ENCODE results near the gene CACYBP. TPM values are rescaled to one million over a fixed set of nuclear protein-coding genes. Genes with fewer than 3 reads are reported as not detected.
A peak's percentile ranks its signal among the peaks of the same experiment; 100 is the strongest.

CACYBP gene
- total and polyA plus RNA-seq, 2 of the 13 experiments (the other 11 are each of a cell fraction or from before 2014, with no cell fraction given), result 18.4 to 183 TPM

DNA sequence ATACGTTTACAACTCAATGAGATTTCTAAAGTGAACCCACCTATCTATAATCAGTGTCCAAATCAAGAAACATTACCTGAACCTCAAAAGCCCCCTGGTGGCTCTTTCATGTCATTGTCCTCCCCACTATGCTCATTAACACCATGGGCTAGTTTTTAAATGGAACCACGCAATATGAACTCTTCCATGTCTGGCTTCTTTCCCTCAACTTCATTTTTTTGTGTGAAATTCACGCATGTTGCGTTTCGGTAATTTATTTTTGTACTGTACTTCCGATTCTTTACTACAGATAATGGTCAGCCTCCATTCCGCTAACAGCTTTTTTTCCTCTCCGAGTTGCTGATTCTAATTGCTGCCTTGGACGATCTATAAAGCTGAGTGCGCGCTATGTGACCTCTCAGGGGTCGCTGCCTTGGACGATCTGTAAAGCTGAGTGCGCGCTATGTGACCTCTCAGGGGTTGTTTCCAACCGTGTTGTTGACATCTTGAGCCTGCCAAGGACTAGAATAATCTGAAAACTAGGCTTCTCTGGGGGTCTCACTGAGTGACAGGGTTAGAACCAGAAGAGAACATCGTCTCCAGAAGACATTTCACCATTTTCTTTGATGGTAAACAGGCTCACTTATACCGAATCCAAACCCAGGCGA is 1.1 kb upstream of the CACYBP start (continued):
- TF ChIP-seq KLF16 (CRISPR knock-in tag; IDR thresholded peaks at IDR 0.05) (no peak), TOE1 (CRISPR knock-in tag; IDR thresholded peaks at IDR 0.05) (no peak), KAT2B (IDR thresholded peaks at IDR 0.05; ENCODE audit: borderline replicate concordance, low read depth, low read length) (no peak), ZNF615 (CRISPR knock-in tag; IDR thresholded peaks at IDR 0.05; ENCODE audit: borderline replicate concordance) (no peak), CCDC6 (CRISPR knock-in tag; IDR thresholded peaks at IDR 0.05) (no peak; the same call in 1 of the 2 replicates), ZNF878 (CRISPR knock-in tag; IDR thresholded peaks at IDR 0.05) (peak; percentile 76; the same call in 1 of the 2 replicates), GATAD2A (CRISPR knock-in tag; IDR thresholded peaks at IDR 0.05) (peak; percentile 11; the same call in 1 of the 2 replicates), ELF3 (CRISPR knock-in tag; IDR thresholded peaks at IDR 0.05) (no peak), TARDBP (CRISPR knock-in tag; IDR thresholded peaks at IDR 0.05) (no peak), ZNF431 (CRISPR knock-in tag; IDR thresholded peaks at IDR 0.05; ENCODE audit: borderline replicate concordance, low read depth) (no peak), ZKSCAN1 (IDR thresholded peaks at IDR 0.05; ENCODE audit: low read length) (no peak), ZNF263 (CRISPR knock-in tag; IDR thresholded peaks at IDR 0.05) (no peak), ZNF354B (CRISPR knock-in tag; IDR thresholded peaks at IDR 0.05) (no peak), PHF5A (CRISPR knock-in tag; IDR thresholded peaks at IDR 0.05; ENCODE audit: low read depth, unreplicated experiment) (no peak), ZFAT (CRISPR knock-in tag; conservative IDR thresholded peaks at IDR 0.05) (no peak; the same call in 1 of the 2 replicates), ZNF333 (CRISPR knock-in tag; IDR thresholded peaks at IDR 0.05; ENCODE audit: borderline replicate concordance) (no peak), ZNF44 (CRISPR knock-in tag; IDR thresholded peaks at IDR 0.05) (no peak), ZNF781 (CRISPR knock-in tag; IDR thresholded peaks at IDR 0.05; ENCODE audit: borderline replicate concordance, not compliant biosample characterization) (no peak), TAF1 (CRISPR knock-in tag; IDR thresholded peaks at IDR 0.05) (no peak), ZNF619 (CRISPR knock-in tag; IDR thresholded peaks at IDR 0.05) (no peak), ZNF766 (CRISPR knock-in tag; IDR thresholded peaks at IDR 0.05; ENCODE audit: borderline replicate concordance) (0 out of 2 replicates have a peak, but pooled peaks have one; percentile 14), ZNF230 (CRISPR knock-in tag; IDR thresholded peaks at IDR 0.05) (no peak), ZNF720 (CRISPR knock-in tag; IDR thresholded peaks at IDR 0.05) (no peak), MAFK (conservative IDR thresholded peaks at IDR 0.05 in 1 of 2, IDR thresholded peaks at IDR 0.05 in 1 of 2; ENCODE audit: low read length in 2 of 2) (peak; percentile 27 to 36; a peak in 1 of 4 replicates), ZNF253 (CRISPR knock-in tag; IDR thresholded peaks at IDR 0.05; ENCODE audit: borderline replicate concordance) (no peak)
- TF ChIP-seq, protein P1, sequence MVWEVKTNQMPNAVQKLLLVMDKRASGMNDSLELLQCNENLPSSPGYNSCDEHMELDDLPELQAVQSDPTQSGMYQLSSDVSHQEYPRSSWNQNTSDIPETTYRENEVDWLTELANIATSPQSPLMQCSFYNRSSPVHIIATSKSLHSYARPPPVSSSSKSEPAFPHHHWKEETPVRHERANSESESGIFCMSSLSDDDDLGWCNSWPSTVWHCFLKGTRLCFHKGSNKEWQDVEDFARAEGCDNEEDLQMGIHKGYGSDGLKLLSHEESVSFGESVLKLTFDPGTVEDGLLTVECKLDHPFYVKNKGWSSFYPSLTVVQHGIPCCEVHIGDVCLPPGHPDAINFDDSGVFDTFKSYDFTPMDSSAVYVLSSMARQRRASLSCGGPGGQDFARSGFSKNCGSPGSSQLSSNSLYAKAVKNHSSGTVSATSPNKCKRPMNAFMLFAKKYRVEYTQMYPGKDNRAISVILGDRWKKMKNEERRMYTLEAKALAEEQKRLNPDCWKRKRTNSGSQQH (CRISPR knock-in tag; IDR thresholded peaks at IDR 0.05; ENCODE audit: low read depth), result peak; percentile 8; the same call in 1 of the 2 replicates
- TF ChIP-seq, protein P2, sequence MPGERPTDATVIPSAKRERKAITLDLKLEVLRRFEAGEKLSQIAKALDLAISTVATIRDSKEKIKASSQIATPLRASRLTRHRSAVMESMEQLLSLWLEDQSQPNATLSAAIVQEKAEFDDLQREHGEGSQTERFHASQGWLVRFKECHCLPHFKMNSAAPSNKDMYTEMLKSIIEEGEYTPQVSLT (CRISPR knock-in tag; IDR thresholded peaks at IDR 0.05; ENCODE audit: borderline replicate concordance, low read depth), result no peak
- TF ChIP-seq, protein P3, sequence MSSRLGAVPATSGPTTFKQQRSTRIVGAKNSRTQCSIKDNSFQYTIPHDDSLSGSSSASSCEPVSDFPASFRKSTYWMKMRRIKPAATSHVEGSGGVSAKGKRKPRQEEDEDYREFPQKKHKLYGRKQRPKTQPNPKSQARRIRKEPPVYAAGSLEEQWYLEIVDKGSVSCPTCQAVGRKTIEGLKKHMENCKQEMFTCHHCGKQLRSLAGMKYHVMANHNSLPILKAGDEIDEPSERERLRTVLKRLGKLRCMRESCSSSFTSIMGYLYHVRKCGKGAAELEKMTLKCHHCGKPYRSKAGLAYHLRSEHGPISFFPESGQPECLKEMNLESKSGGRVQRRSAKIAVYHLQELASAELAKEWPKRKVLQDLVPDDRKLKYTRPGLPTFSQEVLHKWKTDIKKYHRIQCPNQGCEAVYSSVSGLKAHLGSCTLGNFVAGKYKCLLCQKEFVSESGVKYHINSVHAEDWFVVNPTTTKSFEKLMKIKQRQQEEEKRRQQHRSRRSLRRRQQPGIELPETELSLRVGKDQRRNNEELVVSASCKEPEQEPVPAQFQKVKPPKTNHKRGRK (CRISPR knock-in tag; IDR thresholded peaks at IDR 0.05), result no peak

Measured in HepG2 (cell line).